H1 (cell line): ENCODE results near the gene NTRK2. TPM values are rescaled to one million over a fixed set of nuclear protein-coding genes. Genes with fewer than 3 reads are reported as not detected.

Experiments
- E2F6 ChIP-seq: IDR thresholded peaks from 2 replicates; pipeline ENCODE4 v1.6.1; 2012; ENCODE audit warnings: inconsistent platforms
- polyA plus RNA-seq, 7 experiments: library from polyadenylated mRNA; depleted of rRNA in 3 of 7; stranded (reverse) in 5 of 7; unstranded in 2 of 7; fragments of >200 nt in 5 of 7; fragments of 200-250 nt in 2 of 7; gene quantifications; 1 replicate in 5 of 7; 2 replicates in 1 of 7; 4 replicates in 1 of 7; pipeline versions ENCODE4 v1.2.1 to v1.2.3, GENCODE V29; 2011 to 2013; ENCODE audit warnings: missing spikeins in 2 of 7, mixed read lengths in 2 of 7
- total RNA-seq: library from RNA; stranded (reverse); fragmentation: NEBNext Ultra II Directional; extraction: Animal tissue kit (Norgen Biotek cat#: 25700); gene quantifications from 2 replicates; pipeline ENCODE4 v1.2.1, GENCODE V29; 2021

The NTRK2 gene
- total and polyA plus RNA-seq, 2 of the 8 experiments (the other 6 are each of a cell fraction or from before 2014, with no cell fraction given), result 0.03 to 0.04 TPM

DNA sequence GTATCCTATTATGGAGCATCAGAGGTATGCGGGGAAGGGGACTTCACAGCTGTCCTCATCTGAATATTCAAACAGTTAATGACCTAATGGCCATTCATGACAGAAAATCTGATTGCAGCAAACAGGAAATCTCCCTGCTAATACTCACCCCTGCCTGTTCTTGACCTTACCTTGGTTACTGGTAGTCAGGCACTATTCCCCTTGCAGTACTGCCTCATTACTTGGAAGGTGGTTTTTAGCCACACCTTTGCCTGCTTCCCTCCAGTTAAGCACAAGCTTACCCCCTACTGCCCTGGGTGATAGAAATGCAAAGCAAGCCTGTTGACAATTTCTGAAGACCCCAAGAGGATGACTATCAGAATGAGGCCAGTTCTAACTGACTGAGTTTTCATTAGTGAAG is 332.4 kb downstream of the NTRK2 start (continued):
- TF ChIP-seq E2F6, result peak; percentile 92
